ENCODE data around the gene PEAR1. TPM values are rescaled to one million over a fixed set of nuclear protein-coding genes. Genes with fewer than 3 reads are reported as not detected.

PEAR1 gene
- total RNA-seq, 1 donor from 2014 or later = 15.8 TPM

- DNase-seq (ENCODE audit: low read depth, low spot score) = no peak
These were observed 42.7 kb downstream of the PEAR1 start for GRCh38 chr1:156936191-156936590.

DNA sequence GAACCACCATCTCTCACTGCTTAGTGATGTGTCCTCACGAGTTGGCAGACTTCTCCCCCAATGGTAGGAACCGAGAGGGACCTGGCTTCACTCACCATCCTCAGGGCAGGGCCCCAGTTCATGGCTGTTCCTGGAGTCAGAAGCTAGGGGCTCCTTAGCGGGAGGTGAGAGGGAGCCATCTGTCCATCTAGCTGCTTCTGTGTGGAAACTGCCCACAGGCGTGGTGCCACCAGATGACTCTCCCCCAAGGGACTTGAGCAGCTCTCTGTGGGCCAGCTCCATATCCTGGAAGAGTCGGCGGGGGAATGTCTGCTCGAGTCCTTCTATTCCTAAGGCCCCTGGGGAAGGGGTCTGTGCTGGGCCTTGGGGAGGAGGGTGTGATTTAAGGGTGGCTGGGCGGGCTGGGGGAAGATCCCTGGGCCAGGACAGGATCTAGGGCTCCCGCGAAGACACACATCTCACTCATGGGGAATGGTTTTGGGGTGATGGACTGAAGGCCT is 43.3 kb downstream of the PEAR1 start:
- no peak for DNase-seq (ENCODE audit: low read depth, low spot score)

- DNase-seq (ENCODE audit: low read depth, low spot score) = no peak
These were observed 44.4 kb downstream of the PEAR1 start for GRCh38 chr1:156937883-156938282.

DNA sequence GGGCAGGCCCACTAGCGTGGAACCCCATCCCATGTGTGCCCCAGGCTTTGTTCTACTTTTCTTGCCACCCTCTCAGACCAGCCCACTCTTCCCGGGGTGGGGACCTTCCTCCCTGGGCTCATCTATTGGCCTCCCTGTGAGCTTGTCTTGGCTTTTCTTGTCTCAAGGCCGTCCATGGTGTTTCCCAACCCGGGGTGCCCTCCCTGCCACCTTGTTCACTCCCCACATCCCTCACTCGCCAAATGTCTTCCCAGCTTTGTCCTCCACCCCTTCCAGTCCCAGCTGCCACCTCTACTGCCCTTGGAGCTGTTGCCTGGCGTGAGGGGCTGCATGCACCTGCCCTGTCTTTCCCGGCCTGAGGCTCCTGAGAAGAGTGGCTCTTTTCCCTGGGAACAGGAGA is 45.3 kb downstream of the PEAR1 start:
- DNase-seq (ENCODE audit: low read depth, low spot score) = no peak

- no peak for DNase-seq (ENCODE audit: low read depth, low spot score)
These were observed 46.3 kb downstream of the PEAR1 start for GRCh38 chr1:156939786-156940334.

- DNase-seq (ENCODE audit: low read depth, low spot score) = no peak
These were observed 48.2 kb downstream of the PEAR1 start for GRCh38 chr1:156941675-156942074.

GRCh38 chr1:156942176-156942575 is 48.7 kb downstream of the PEAR1 start:
- DNase-seq (ENCODE audit: low read depth, low spot score) = no peak

DNA sequence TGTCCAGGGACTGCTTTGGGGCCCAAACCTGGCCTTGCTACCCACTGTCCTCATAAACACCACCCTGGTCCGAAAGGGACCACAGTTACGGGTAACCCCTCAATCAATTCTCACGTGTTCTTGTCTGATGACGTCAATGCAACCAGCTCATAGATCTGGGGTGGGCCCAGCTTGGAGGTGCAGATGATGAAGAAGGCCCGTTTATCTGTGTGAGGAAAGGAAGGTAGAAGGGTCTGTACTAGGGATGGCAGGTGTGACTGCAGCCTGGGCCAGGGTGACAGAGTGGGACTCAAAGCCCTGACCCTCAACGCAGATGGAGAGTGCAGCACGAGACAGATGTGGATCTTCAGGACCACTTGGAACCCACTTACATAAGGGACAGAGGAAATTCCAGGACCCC is 49.1 kb downstream of the PEAR1 start:
- no peak for DNase-seq (ENCODE audit: low read depth, low spot score)

DNA sequence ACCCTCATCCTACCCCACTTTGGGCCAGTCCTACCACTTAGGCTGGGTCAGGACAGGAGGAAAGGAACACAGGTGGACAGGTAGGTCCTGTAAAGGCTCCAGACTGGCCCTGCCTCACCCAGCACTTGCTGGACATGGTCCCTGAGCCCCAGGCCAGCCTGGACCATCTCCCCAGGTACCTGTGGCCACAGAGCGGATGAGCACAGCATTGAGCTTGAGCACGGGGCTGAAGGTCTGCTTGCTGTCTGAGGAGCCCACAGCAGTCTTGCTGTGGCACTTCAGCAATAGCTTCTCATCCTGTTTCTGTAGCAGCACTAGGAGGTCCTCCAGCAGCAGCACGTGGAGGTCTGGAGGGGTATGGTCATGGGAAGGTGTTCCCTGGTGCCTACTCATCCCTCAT is 50.2 kb downstream of the PEAR1 start:
- DNase-seq (ENCODE audit: low read depth, low spot score) = no peak

DNA sequence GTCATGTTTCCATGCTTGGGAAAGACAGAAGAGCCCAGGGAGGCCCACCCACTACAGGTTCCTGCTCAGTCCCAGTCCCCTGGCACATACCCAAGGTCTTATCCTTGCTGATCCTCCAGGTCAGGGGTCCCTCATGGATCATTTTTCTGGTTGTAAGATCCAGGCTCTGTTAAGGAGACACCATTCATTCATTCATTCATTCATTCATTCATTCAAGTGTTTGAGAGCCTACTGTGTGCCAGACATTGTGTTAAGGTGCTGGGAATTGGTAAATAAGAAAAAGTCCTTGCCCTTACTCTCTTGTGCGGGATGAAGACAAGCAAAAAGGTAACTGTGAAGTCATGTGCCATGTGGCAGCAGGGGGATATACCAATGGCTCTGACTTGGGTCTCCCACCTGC is 50.8 kb downstream of the PEAR1 start:
- DNase-seq (ENCODE audit: low read depth, low spot score) = no peak

DNA sequence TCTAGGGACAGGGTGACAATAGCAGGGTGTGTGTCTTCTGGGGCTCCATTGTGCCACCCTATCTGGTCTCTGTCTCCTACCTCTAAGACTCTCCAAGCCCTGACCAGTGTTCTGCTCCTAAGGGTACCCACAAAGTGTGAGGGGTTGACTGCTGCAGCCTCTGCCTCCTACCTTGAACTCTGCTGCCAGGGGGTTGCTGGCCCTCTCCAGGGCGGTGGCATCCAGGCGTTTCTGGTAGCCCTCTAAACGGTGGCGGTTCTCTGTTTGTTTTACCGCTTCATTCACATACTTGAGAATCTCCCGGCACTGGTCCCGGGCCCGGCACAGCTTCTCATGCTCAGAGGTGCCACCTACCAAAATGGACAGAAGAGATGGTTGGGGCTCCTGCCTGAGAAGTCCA is 51.3 kb downstream of the PEAR1 start:
- DNase-seq (ENCODE audit: low read depth, low spot score) = no peak

- no peak for DNase-seq (ENCODE audit: low read depth, low spot score)
These were observed 52.6 kb downstream of the PEAR1 start for GRCh38 chr1:156945881-156946661.

DNA sequence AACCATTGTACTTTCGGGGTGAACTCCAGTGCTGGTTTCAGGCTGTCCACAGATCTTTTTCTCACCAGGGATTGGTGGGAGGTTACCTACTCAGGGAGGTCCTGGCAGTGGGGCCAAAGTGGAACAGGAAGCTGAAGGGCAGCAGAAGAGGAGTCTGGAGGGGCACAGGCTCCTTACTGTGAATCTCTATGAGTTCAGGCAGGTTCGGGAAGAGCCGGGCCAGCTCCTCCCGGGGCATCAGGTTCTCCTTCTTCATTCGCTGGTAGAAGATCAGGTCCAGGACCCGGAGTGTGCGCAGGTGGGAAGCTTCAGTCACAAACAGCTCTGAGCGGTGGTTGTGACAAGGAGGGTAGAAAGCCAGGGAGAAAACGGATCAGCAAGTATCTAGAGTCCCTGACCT is 53.6 kb downstream of the PEAR1 start:
- DNase-seq (ENCODE audit: low read depth, low spot score) = no peak

- DNase-seq (ENCODE audit: low read depth, low spot score) = no peak
These were observed 54.5 kb downstream of the PEAR1 start for GRCh38 chr1:156947818-156948525.

- DNase-seq (ENCODE audit: low read depth, low spot score) = no peak
These were observed 55.2 kb downstream of the PEAR1 start for GRCh38 chr1:156948708-156949107.

- DNase-seq (ENCODE audit: low read depth, low spot score) = no peak
These were observed 55.6 kb downstream of the PEAR1 start for GRCh38 chr1:156949127-156949526.

- DNase-seq (ENCODE audit: low read depth, low spot score) = no peak
These were observed 57.9 kb downstream of the PEAR1 start for GRCh38 chr1:156951371-156951770.

GRCh38 chr1:156953571-156953970 is 60.1 kb downstream of the PEAR1 start:
- no peak for DNase-seq (ENCODE audit: low read depth, low spot score)

GRCh38 chr1:156956333-156956732 is 62.8 kb downstream of the PEAR1 start:
- no peak for DNase-seq (ENCODE audit: low read depth, low spot score)

DNA sequence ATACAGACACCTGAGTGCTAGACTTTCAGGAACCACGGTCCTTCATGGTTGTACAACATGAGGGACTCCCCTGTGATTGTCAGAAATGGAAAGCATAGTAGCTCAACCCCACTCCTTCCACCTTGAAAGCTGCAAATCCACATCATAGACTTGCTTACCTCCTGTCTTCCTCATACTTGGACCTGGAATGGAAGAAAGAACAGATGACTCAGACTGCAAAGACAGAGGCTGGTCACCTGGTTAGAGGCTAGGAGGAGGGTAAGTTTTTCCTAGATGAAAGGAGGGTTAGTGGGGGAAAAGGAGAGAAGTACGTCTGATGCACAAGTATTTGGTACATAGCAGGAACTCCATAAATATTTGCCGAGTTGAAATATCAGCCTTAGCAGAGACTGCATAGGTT is 64.1 kb downstream of the PEAR1 start:
- no peak for DNase-seq (ENCODE audit: low read depth, low spot score)

DNA sequence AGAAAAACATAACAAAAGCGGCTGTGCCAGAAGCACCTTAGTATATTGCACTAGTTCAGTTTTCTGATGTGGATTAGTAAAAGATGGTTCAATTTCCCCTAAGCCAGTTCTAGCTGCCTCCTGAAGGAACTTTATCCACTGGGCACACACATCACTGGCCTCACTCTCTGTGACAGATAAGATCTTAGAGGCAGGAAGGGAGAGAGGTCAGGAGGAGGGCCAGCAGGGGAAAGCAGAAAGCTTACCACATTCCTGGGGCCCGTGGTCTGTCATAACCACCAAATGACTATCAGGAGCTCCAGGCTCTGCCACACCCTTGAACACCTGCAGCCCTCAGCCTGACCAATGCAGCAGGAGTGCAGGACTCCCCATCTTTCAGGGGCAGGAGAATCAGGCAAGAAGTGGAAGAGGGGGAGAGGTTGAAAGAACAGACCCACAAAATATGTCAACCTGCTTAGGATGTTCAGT is 64.8 kb downstream of the PEAR1 start:
- no peak for DNase-seq (ENCODE audit: low read depth, low spot score)

GRCh38 chr1:156959414-156959813 is 65.9 kb downstream of the PEAR1 start:
- no peak for DNase-seq (ENCODE audit: low read depth, low spot score)

Measured in pulmonary artery endothelial cell (primary cell).